A673 (cell line): ENCODE results near the gene SLC38A8. TPM values are rescaled to one million over a fixed set of nuclear protein-coding genes. Genes with fewer than 3 reads are reported as not detected.

Source experiments
- BruUV-seq: library from RNA; stranded (reverse); fragments of 400-500 nt; replicated peaks from 2 replicates; lab custom pipeline; 2021; lab: Mats Ljungman, UMichigan
- CTCF ChIA-PET: fragments of 300-600 bp; sonication (Branson Sonifier 250); formaldehyde crosslinking; loops from one replicate; lab custom pipeline; 2022; ENCODE audit warnings: antibody characterized with exemption; lab: Charles Lee
- POLR2A ChIA-PET: fragments of 300-600 bp; sonication (Branson Sonifier 250); formaldehyde crosslinking; loops from one replicate; lab custom pipeline; 2022; ENCODE audit warnings: antibody characterized with exemption; ENCODE audit not compliant: low non-redundant PET; lab: Charles Lee
- DNase-seq: peaks from one replicate; pipeline ENCODE4 v3.0.0-alpha.2; 2015; ENCODE audit warnings: low spot score
- H3K27ac ChIP-seq: fragments of 200-600 bp; sonication (generic); 2 replicates; pipeline ENCODE4 v1.5.1; 2016; ENCODE audit warnings: mixed run types, low read depth, mild to moderate bottlenecking, mixed read lengths, antibody characterized with exemption, low read length; ENCODE audit not compliant: poor library complexity, severe bottlenecking
- H3K27me3 ChIP-seq: fragments of 200-600 bp; sonication (generic); replicated peaks from 2 replicates; pipeline ENCODE4 v1.6.1; 2017; ENCODE audit warnings: mixed run types, low read depth, mild to moderate bottlenecking, mixed read lengths, antibody characterized with exemption, low read length; ENCODE audit not compliant: insufficient read depth, poor library complexity
- H3K36me3 ChIP-seq: fragments of 200-600 bp; sonication (generic); 2 replicates; pipeline ENCODE4 v1.6.1; 2016; ENCODE audit warnings: mixed run types, mild to moderate bottlenecking, mixed read lengths, antibody characterized with exemption, low read length; ENCODE audit not compliant: insufficient read depth, poor library complexity, severe bottlenecking
- H3K4me1 ChIP-seq: fragments of 200-600 bp; sonication (generic); 2 replicates; pipeline ENCODE4 v1.6.1; 2017; ENCODE audit warnings: mixed run types, mild to moderate bottlenecking, mixed read lengths, antibody characterized with exemption, low read length; ENCODE audit not compliant: insufficient read depth, poor library complexity, severe bottlenecking
- H3K4me3 ChIP-seq: fragments of 200-600 bp; sonication (generic); 2 replicates; pipeline ENCODE4 v1.5.1; 2016; ENCODE audit warnings: low read depth, mixed run types, mild to moderate bottlenecking, mixed read lengths, low read length; ENCODE audit not compliant: poor library complexity, severe bottlenecking
- H3K9me3 ChIP-seq: fragments of 200-600 bp; sonication (generic); 2 replicates; pipeline ENCODE4 v1.6.1; 2016; ENCODE audit warnings: mixed run types, low read depth, mild to moderate bottlenecking, mixed read lengths, antibody characterized with exemption, low read length; ENCODE audit not compliant: poor library complexity, severe bottlenecking
- CTCF ChIP-seq: fragments of 300-800, 200-600 bp; sonication (generic); conservative IDR thresholded peaks from 2 replicates; pipeline ENCODE4 v1.5.1; 2017; ENCODE audit warnings: low read depth, mild to moderate bottlenecking, antibody characterized with exemption, low read length, moderate library complexity, mixed read lengths
- EZH2 ChIP-seq: fragments of 200-600 bp; sonication (generic); IDR thresholded peaks from 2 replicates; pipeline ENCODE4 v1.6.1; 2017; ENCODE audit warnings: borderline replicate concordance, low read depth, mild to moderate bottlenecking, mixed read lengths, antibody characterized with exemption, low read length; ENCODE audit not compliant: poor library complexity, severe bottlenecking
- intact Hi-C: fragments of 100-400 bp; cut with micrococcal nuclease; formaldehyde crosslinking; loops from one replicate; pipeline ENCODE4 v1.10.0; 2022; ENCODE audit not compliant: unreplicated experiment
- total RNA-seq: library from RNA; stranded (reverse); gene quantifications from 2 replicates; pipeline ENCODE4 v1.2.3, GENCODE V29; 2021

SLC38A8 gene
- total RNA-seq, 1 experiment from 2014 or later, result not detected

- Histone ChIP-seq H3K4me3 (no peak overlapping the region), H3K27me3 (no peaks in the 10 kb centered on the region), H3K27ac (no peak overlapping the region), H3K9me3 (no peaks in the 10 kb centered on the region), H3K4me1 (no peaks in the 10 kb centered on the region), H3K36me3 (peaks cover 62% of the 10 kb centered on the region)
- intact Hi-C loops, result loop anchor here (5.0 kb wide), 1 partner anchor 88 kb away; no protein-coding TSS in a partner anchor
- POLR2A ChIA-PET, result no interaction called here
- DNase-seq, result no peak
- CTCF ChIA-PET, result no interaction called here
- no peak for TF ChIP-seq EZH2
- TF ChIP-seq CTCF, result no peak
- BruUV-seq, result no TSS peak
Measured at GRCh38 chr16:84088695-84089395, 46.2 kb upstream of the SLC38A8 start.

GRCh38 chr16:84087466-84088151, 45.0 kb upstream of the SLC38A8 start:
- Histone ChIP-seq H3K4me3 (no peak overlapping the region), H3K27me3 (no peaks in the 10 kb centered on the region), H3K9me3 (no peaks in the 10 kb centered on the region), H3K36me3 (peaks cover 55% of the 10 kb centered on the region), H3K4me1 (no peaks in the 10 kb centered on the region), H3K27ac (no peak overlapping the region)
- CTCF ChIA-PET, result interaction anchor here (0.6 kb wide), 1 partner anchor 25 kb away, joined by 4 read pairs; no protein-coding TSS in a partner anchor
- no TSS peak for BruUV-seq
- intact Hi-C loops, result loop anchor here (5.0 kb wide), 1 partner anchor 90 kb away; no protein-coding TSS in a partner anchor
- no peak for DNase-seq
- TF ChIP-seq EZH2 (no peak), CTCF (no peak)
- POLR2A ChIA-PET, result no interaction called here

GRCh38 chr16:84087001-84087400, 44.4 kb upstream of the SLC38A8 start:
- Histone ChIP-seq H3K4me3 (no peak overlapping the region), H3K27ac (no peak overlapping the region), H3K36me3 (peaks cover 50% of the 10 kb centered on the region), H3K27me3 (no peaks in the 10 kb centered on the region), H3K4me1 (no peaks in the 10 kb centered on the region), H3K9me3 (no peaks in the 10 kb centered on the region)
- CTCF ChIA-PET, result no interaction called here
- BruUV-seq, result no TSS peak
- no peak for DNase-seq
- TF ChIP-seq CTCF (no peak), EZH2 (no peak)
- POLR2A ChIA-PET, result no interaction called here
- intact Hi-C loops, result loop anchor here (5.0 kb wide), 1 partner anchor 90 kb away; no protein-coding TSS in a partner anchor
